ENCODE measurements around the gene RNF7.

The RNF7 gene

GRCh38 chr3:141725036-141725435, 13.1 kb upstream of the RNF7 start:
- H3K9me3 ChIP-seq (ENCODE audit: low read length) = no peaks in the 10 kb centered on the region
- TF ChIP-seq EZH2 (IDR thresholded peaks at IDR 0.05; ENCODE audit: borderline replicate concordance, low read length) = no peak
- TF ChIP-seq, protein P1, sequence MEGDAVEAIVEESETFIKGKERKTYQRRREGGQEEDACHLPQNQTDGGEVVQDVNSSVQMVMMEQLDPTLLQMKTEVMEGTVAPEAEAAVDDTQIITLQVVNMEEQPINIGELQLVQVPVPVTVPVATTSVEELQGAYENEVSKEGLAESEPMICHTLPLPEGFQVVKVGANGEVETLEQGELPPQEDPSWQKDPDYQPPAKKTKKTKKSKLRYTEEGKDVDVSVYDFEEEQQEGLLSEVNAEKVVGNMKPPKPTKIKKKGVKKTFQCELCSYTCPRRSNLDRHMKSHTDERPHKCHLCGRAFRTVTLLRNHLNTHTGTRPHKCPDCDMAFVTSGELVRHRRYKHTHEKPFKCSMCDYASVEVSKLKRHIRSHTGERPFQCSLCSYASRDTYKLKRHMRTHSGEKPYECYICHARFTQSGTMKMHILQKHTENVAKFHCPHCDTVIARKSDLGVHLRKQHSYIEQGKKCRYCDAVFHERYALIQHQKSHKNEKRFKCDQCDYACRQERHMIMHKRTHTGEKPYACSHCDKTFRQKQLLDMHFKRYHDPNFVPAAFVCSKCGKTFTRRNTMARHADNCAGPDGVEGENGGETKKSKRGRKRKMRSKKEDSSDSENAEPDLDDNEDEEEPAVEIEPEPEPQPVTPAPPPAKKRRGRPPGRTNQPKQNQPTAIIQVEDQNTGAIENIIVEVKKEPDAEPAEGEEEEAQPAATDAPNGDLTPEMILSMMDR (IDR thresholded peaks at IDR 0.05; ENCODE audit: low read length) = no peak
- H3K27me3 ChIP-seq (ENCODE audit: insufficient read depth, low read length) = no peaks in the 10 kb centered on the region
- H3K4me1 ChIP-seq (ENCODE audit: insufficient read depth, low read length, severe bottlenecking) = no peaks in the 10 kb centered on the region
- no peaks in the 10 kb centered on the region for H3K9me2 ChIP-seq (ENCODE audit: low read depth, low read length)
- no peaks in the 10 kb centered on the region for H3K36me3 ChIP-seq (ENCODE audit: insufficient read depth, low read length)
- H3K79me2 ChIP-seq (ENCODE audit: insufficient read depth, low read length) = no peaks in the 10 kb centered on the region
- H3K4me3 ChIP-seq (ENCODE audit: low read depth, low read length, poor library complexity, severe bottlenecking) = no peak overlapping the region
- no peak overlapping the region for H3K9ac ChIP-seq (ENCODE audit: low read length)
- no peak overlapping the region for H2AFZ ChIP-seq (ENCODE audit: low read length)
- H4K20me1 ChIP-seq (ENCODE audit: insufficient read depth, low read length) = no peaks in the 10 kb centered on the region
- H3F3A ChIP-seq (ENCODE audit: insufficient read depth, low read length) = no peaks in the 10 kb centered on the region
- no peak overlapping the region for H3K27ac ChIP-seq (ENCODE audit: low read depth, low read length, poor library complexity, severe bottlenecking)
- H3K4me2 ChIP-seq (ENCODE audit: low read length) = no peak overlapping the region

DNA sequence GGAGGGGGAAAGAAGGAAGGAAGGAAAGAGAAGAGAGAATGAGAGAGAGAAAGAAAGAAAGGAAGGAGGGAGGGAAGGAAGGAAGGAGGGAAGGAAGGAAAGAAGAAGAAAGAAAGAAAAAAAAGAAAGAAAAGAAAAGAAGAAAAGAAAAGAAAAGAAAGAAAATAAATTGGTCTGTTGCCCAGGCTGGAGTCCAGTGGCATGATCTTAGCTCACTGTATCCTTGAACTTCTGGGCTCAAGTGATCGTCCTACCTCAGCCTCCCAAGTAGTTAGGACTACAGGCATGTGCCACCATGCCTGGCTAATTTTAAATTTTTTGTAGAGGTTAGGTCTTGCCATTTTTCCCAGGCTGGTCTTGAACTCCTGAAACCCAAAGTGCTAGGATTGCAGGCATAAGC, 11.6 kb upstream of the RNF7 start:
- Histone ChIP-seq H3K9ac (ENCODE audit: low read length) (no peak overlapping the region), H3K4me3 (ENCODE audit: low read depth, low read length, poor library complexity, severe bottlenecking) (no peak overlapping the region), H3K4me1 (ENCODE audit: insufficient read depth, low read length, severe bottlenecking) (no peaks in the 10 kb centered on the region), H3K36me3 (ENCODE audit: insufficient read depth, low read length) (no peaks in the 10 kb centered on the region), H3K27me3 (ENCODE audit: insufficient read depth, low read length) (no peaks in the 10 kb centered on the region), H3K79me2 (ENCODE audit: insufficient read depth, low read length) (no peaks in the 10 kb centered on the region), H4K20me1 (ENCODE audit: insufficient read depth, low read length) (no peaks in the 10 kb centered on the region), H3K4me2 (ENCODE audit: low read length) (no peak overlapping the region), H3K9me3 (ENCODE audit: low read length) (no peaks in the 10 kb centered on the region), H3K9me2 (ENCODE audit: low read depth, low read length) (no peaks in the 10 kb centered on the region), H2AFZ (ENCODE audit: low read length) (no peak overlapping the region), H3F3A (ENCODE audit: insufficient read depth, low read length) (no peaks in the 10 kb centered on the region), H3K27ac (ENCODE audit: low read depth, low read length, poor library complexity, severe bottlenecking) (no peak overlapping the region)
- TF ChIP-seq, protein P1 (IDR thresholded peaks at IDR 0.05; ENCODE audit: low read length) = no peak
- TF ChIP-seq EZH2 (IDR thresholded peaks at IDR 0.05; ENCODE audit: borderline replicate concordance, low read length) = no peak

DNA sequence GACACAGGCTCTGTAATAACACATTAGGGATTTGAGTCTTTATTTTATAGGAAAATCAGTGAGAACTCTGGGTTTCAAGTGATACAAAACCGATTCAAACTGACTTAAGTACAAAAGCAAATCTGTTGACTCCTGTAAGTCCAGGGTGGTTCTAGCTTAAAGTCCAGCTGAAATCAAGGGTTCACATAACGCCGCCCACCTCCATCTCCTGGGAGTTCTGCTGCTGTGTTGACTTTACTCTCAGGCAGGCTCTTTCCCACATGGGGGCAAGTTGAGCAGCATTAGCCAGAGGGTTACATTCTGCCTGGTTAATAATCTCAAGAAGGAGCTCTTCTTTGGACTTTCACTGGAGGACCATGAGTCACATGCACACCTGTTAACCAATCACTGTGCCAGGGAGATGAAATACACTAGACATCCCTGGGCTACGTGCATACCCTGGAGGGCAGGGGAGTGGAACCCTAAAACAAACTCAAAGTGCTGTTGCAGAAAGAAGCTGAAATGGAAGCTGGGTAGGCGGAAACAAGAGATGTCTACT, 9.7 kb upstream of the RNF7 start:
- Histone ChIP-seq H2AFZ (ENCODE audit: low read length) (no peak overlapping the region), H3K4me1 (ENCODE audit: insufficient read depth, low read length, severe bottlenecking) (no peaks in the 10 kb centered on the region), H3K36me3 (ENCODE audit: insufficient read depth, low read length) (no peaks in the 10 kb centered on the region), H4K20me1 (ENCODE audit: insufficient read depth, low read length) (no peaks in the 10 kb centered on the region), H3K4me2 (ENCODE audit: low read length) (no peak overlapping the region), H3K27ac (ENCODE audit: low read depth, low read length, poor library complexity, severe bottlenecking) (no peak overlapping the region), H3K9me2 (ENCODE audit: low read depth, low read length) (no peaks in the 10 kb centered on the region), H3K79me2 (ENCODE audit: insufficient read depth, low read length) (no peaks in the 10 kb centered on the region), H3F3A (ENCODE audit: insufficient read depth, low read length) (no peaks in the 10 kb centered on the region), H3K9me3 (ENCODE audit: low read length) (no peaks in the 10 kb centered on the region), H3K9ac (ENCODE audit: low read length) (no peak overlapping the region), H3K27me3 (ENCODE audit: insufficient read depth, low read length) (no peaks in the 10 kb centered on the region), H3K4me3 (ENCODE audit: low read depth, low read length, poor library complexity, severe bottlenecking) (no peak overlapping the region)
- TF ChIP-seq, protein P1 (IDR thresholded peaks at IDR 0.05; ENCODE audit: low read length) = no peak
- TF ChIP-seq EZH2 (IDR thresholded peaks at IDR 0.05; ENCODE audit: borderline replicate concordance, low read length) = no peak

Measured in OCI-LY1 (cell line).